SU-DHL-6 (cell line): ENCODE data around the gene CIT.

Source experiments
- CTCF ChIP-seq: fragments of 200-600 bp; sonication (generic); IDR thresholded peaks from one replicate; pipeline ENCODE4 v1.5.1; 2017; ENCODE audit warnings: antibody characterized with exemption, mild to moderate bottlenecking, low read length, moderate library complexity; ENCODE audit not compliant: insufficient read depth, poor library complexity, severe bottlenecking
- EZH2phosphoT487 ChIP-seq: fragments of 200-600 bp; sonication (generic), shearing (Covaris generic); conservative IDR thresholded peaks from 2 replicates; pipeline ENCODE4 v1.6.1; 2018; ENCODE audit warnings: mild to moderate bottlenecking, antibody characterized with exemption, low read length, moderate library complexity, mixed read lengths

- no peak for TF ChIP-seq CTCF
- no peak for TF ChIP-seq EZH2phosphoT487
Observed at GRCh38 chr12:119691202-119691810, 185.8 kb downstream of the CIT start.
